Body of pancreas (tissue), 4 donors: ENCODE data around the gene ZBTB37.

Experiments used
- CTCF ChIP-seq, 7 experiments: fragments of 450-650 bp in 4 of 7; fragments of 200-600 bp in 3 of 7; sonication (generic) in 3 of 7; IDR thresholded peaks; one replicate each; pipeline ENCODE4 v1.5.1; 2016 to 2019; ENCODE audit warnings: antibody characterized with exemption in 7 of 7
- POLR2A ChIP-seq, 3 donors: fragments of 450-650 bp; IDR thresholded peaks; one replicate each; pipeline ENCODE4 v1.6.1; 2016; ENCODE audit warnings: antibody characterized with exemption in 3 of 3, mild to moderate bottlenecking in 2 of 3

GRCh38 chr1:173937062-173937461, 68.9 kb downstream of the ZBTB37 start:
- TF ChIP-seq POLR2A (IDR thresholded peaks at IDR 0.05): no peak
- no peak for TF ChIP-seq CTCF (IDR thresholded peaks at IDR 0.05)
